HG02870 (cell line): ENCODE results near the gene GLB1L.
A peak's percentile ranks its signal among the peaks of the same experiment; 100 is the strongest.
"Not testable (repeated sequence)": the region's sequence is repeated elsewhere in the genome, so short reads cannot be mapped to it uniquely, and the experiment has no call there.

Experiments used
- ATAC-seq: cut with Tn5 transposase; IDR thresholded peaks from one replicate; pipeline ENCODE4 v1.9.1; 2021; ENCODE audit warnings: mild to moderate bottlenecking, moderate library complexity; ENCODE audit not compliant: unreplicated experiment

GLB1L gene

DNA sequence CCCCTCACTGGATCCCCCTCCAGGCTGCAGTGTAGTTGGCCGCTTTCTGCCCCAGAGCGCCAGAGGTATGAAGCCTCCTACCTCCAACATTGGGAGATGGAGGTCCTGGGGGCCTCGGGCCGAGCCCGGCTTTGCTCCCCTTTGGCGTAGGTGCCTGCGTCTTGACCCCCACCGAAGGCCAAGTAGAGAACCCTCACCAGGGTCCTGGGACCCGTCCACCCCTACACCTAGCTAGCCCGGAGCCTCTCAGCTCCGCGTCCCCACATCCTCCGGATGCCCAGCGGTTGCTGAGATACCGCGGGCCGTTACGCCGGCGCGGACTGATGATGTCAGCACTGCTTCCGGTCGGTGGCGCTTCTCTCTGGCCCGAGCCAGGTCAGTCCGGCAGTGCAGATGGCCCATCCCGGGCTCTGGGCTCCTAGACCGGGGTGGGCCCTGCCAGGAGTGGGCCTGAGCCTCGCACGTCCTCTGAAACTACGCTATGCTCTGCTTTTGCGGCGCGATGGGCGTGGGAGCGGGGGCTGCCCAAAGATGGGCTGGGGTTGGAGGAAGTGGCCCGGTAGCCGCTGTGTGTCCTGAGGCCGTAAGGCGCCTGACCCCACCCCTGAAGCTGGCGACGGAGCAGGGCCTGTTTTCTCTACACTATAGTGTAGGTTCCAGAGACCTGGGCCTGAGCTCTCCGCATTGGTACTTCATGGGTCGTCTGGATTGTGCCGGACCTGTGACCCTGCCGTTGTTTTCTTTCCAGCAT is at the start of gene GLB1L, which contains the start of gene STK16:
Gene GLB1L (minus strand): TSS at position 297 of the 751 bp plus-strand sequence. CDS start 1,871 bp downstream, outside the sequence.
Gene STK16 (plus strand): TSS at position 332 of the 751 bp plus-strand sequence. CDS start 521 bp downstream, outside the sequence.
- ATAC-seq, result peak; percentile 72

DNA sequence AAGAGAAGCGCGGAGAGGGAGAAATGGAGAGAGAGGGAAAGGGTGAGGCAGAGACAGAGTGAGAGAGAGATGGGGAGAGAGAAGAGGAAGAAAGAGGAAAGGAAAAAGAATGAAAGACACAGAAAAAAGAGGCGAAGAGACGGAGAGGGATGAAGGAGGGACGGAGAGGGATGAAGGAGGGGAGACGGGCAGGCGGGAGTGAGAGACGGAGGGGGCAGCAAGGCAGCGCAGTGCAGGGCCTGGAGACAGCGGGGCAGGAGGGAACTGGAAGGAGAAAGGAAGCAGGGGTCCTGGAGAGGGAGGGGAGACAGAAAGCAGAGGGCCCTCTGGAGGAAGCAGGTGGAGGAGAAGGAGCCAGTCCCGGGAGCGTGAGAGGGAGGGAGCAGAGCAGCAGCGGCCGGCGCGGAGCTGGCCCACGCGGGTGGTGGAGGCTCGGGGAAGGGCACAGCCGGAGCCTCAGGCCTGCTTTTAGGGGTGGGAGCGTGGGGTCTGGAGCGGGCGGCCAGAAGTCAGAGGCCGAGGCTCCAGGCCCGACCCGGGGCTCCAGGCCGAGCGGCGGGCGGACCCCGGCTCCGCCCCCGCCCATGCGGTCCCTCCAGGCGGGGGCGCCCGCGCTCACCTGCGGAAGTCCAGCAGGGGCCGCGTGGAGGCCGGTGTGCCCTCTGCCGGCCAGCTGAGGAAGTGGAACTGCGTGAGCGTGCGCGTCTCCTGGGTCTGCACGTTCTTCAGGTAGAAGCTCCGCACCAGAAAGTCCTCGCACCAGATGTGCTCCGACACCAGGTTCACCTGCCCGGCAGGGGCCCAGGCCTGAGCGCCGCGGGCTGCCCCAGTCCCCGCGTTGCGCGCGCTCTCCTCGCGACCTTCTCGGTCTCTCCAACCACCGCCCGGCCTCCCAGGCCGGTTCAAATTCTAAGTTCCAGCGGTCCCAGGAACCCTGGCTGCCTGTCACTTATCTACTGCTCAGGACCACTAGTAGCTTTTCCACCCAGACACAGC is 49.4 kb upstream of the GLB1L start:
- ATAC-seq, result peak; percentile 75

DNA sequence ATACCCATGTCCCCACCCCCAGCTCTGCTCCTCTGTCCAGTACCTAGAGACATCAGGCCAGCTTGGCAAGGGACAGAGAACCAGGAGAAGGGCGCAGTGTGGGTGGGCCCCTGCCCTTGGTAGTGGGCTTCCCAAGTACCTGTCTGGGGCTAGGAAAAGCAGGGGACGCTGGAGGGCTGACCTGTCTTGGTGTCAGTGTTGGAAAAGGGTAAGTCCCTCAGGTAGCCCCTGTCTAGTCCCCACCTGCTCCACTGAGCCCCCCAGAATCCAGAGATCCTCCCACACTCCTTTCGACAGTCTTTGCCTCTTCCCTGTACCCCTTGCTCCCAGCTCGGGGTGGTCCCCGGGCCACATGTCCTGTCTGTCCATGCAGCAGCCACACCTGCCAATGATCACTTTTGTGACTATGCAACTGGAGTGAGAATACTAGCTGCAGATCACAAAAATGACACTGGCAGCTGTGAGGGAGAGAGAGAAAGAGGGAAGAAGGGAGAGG is 48.5 kb upstream of the GLB1L start:
- no peak for ATAC-seq

DNA sequence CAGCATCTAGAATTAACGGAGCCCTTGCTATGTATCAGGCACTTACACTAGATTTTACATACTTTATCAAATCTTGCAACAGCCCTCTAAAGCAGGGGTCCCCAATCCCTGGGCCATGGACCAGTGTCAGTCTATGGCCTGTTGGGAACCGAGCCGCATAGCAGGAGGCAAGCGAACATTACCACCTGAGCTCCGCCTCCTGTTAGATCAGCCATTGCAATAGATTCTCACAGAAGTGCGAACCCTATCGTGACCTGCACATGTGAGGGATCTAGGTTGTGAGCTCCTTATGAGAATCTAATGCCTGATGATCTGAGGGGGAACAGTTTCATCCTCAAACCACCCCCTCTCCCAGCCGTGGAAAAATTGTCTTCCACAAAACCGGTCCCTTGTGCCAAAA is 47.4 kb upstream of the GLB1L start:
- ATAC-seq, result no peak

DNA sequence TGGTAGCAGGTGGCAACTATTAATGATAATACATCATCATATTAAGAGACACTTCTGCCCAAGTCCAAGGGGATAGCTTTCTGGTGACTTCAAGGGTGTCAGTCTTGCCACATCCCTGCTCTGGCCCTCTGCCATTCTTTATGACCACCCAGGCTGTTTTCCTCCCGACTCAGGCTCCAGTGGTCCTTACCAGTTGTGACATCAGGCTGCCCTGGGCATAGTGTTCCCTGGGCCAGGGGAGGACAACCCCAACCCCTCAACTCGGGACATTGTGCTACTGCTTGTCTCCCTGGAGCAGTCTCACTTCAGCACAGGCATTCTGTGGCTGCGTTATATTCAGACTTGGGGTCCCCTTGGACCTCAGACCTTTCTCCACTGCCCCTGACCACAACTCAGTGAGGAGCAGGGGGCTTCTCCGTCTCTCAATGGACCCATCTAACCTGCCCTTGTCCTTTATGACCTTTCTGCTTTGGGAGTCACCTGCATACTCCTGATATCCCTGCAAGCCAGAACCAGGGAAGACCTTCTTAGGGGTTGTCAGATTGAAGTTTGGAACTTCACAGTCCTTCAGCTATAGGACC is 46.8 kb upstream of the GLB1L start:
- no peak for ATAC-seq

DNA sequence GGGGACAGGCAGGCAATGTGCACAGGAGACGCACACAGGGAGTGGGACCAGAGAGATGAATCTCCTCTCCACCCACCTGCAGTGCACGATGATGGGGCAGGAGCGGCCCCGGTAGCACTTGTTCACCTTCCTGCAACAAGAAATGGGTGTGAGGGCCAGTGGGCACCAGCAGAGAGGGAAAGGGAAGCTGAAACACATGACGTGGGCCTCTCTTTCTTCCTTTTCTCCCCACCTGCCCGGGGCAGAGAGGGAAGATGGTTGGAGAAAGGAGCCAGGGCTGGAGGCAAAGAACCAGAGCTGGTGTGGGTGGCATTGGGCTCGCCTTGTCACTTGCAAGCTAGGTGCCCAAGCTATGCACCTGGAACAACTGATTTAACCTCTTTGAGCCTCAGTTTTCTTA is 46.1 kb upstream of the GLB1L start:
- ATAC-seq, result no peak

DNA sequence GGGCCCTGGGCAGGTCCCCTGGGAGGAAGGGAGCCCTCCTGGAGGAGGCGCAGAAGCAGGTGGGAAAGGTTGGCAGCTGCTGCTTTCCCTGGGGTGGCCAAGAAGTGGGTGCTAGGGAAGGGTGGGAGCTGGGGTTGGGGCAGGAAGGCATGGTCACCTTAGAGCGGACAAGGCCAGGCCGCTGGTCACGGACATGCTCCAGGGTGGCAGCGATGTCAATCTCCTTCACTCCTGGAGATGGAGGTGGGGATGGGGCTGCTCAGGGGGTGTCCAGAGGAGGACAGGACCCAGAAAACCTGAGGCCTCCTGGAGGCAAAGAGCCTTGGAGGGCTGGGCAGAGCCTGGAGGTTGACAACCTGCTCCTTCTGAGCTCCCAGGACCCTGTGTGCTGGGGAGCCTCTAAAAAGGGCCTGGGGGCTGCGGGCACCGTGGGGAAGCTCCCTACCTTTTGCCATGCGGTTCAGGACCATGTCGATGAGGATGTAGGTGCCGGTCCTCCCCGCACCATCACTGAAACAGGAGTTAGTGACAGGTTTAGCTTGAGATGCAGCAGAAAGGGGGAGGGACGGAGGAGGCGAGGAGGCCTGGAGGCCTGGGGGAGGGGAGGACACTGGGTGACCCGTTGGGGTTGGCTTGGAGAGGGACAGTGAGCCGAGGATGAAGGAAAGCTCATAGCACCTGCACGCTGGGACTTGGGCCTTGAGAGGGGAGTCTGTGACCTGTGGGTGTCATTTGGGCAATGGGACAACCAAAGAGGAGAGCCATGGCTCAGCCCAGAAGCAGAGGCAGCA is 45.3 kb upstream of the GLB1L start:
- no peak for ATAC-seq

DNA sequence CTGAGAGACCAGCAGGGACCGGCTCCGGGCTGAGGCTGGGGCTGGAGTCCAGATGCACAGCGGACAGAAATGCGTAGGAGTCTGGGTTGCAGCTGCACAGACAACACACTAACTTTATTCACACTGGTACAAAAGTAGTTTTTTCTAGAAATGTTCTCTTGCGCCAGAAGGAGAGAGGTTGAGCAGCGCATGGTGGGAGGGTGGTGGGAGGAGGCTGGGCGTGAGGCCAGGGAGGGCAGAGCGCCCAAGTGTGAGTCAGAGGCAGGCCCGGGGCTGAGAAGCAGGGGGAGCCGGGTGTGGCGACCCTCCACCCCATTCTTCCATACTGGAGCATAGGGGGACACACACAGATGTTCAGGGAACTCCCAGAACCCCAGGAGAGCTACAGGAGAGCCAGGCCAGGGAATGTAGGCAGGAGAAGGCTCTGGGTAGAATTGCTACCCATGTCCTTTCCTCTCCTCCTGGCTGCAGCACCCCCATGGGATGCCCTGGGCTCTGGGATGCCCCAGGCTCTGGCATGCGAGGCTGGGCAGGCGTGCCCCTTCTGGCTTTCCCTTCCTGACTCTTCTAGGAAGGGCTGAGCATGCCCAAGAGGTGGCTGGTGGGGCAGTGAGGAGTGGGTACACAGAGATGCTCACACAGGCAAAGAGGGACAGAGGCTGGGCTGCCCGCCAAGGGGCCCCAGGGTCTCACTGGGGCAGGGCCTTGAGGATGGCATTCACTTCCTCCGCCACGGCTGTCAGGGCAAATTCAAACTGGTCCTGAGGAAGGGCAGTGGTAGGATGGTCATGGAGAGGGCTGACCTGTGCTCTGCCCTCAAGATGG is 44.5 kb upstream of the GLB1L start:
- no peak for ATAC-seq

DNA sequence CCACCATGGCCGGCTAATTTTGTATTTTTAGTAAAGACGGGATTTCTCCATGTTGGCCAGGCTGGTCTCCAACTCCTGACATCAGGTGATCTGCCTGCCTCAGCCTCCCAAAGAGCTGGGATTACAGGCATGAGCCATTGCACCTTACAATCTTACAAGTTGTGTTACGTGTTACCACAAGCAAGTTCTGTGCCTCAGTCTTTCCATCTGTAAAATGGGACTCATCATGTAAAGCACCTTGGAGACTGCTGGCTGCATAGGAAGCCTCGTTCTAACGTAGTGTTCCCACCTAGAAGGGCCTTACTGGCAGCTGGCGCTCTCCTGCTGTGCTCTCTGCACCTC is 43.9 kb upstream of the GLB1L start:
- ATAC-seq, result no peak

DNA sequence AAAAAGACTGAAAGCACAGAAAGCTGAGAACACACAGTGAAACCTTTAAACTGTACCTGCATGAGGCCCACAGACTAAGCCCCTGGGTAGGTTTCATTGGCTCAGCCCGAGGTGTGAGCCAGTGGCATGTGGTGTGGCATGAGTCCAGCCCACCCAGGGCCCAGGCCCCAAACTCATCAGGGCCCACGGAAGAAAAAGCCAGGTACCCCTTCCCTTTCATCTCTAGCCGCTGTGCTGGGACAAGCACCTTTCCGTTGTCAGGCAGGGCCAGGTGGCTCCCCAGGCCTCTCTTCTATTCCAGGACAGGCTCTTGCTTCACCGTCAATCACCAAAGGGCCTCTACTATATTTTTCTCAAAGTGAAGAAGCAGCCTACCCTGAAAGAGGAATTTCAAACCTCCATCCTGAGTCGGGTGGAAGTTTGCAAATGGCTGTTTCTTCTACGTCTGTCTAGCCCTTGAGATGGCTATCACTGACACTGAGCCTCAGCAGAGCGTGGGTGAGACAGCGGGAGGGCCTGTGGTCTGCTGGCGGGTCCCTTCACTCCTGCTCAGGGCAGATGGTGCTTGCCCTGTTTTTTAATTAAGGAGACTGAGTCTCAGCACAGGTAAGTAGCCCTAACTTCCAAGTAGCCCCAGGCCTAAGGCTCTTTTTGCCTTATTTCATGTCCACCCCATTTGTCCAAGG is 42.5 kb upstream of the GLB1L start:
- no peak for ATAC-seq

DNA sequence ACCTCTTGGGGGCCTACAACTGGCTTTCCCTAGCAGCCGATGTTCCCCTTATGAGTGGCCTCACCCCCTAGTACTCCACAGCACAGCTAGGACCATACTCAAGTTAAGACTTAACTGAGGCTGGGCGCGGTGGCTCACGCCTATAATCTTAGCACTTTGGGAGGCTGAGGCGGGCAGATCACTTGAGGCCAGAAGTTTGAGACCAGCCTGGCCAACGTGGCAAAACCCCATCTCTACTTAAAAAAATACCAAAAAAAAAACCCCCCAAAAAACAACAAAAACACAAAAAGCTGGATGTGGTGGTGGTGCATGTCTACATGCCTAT is 41.8 kb upstream of the GLB1L start:
- ATAC-seq, result not testable (repeated sequence)

DNA sequence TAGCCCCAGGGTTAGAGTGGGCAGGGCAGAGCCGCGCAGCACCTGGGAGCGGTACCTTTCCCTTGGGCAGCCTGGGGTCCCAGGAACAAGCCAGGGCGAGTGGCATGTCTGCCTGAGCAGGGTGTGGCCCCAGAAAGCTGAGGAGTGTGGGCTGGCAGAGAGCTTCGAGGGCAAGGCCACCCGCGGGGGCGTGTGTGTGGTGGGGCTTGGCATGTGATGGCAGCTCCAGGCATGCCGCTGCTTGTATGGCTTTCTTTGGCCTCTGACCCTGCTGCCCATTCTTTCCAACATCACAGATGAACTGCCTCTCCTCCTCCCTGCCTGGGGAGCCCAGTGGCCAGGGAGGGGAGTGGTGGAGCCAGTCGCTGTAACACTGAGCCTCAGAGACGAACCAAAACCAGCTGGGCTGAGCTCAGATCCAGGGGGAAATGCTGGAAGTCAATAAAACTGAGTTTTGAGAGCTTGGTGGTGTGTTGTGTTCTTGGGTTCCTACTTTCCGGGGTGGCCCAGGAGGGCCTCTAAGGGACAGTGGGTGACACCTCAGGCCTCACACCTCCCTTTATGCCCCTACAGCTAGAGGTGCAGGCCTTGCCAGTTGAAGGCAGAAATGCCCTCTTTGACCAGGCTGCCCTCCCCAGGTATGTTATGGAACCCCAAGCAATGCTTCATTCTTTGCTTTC is 41.3 kb upstream of the GLB1L start:
- ATAC-seq, result no peak

DNA sequence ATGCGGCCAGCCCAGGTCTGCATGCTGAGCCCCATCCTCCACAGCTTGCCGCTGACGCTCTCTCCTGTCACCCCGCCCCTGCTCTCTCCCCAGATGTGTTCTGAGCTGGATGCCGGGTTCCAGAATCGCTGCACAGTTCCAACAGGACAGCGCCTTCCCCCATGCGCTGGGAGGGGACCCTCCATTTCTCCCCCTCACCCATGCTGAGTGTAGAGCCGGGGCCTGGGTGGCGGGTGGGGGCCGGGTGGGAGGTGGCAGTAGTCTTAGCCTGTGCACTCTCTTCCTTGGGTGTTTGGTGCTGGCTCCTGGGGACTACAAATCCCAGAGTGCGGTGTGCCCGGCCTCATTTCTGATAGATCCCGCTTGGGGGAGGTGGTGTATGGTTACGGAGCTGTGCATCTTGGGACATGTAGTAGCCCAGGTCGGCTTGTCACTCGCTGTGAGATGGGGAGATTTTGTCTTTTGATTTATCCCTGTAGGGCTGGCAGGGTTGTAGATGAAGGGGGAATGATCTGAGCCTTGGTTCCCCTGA is 40.7 kb upstream of the GLB1L start:
- ATAC-seq, result no peak

DNA sequence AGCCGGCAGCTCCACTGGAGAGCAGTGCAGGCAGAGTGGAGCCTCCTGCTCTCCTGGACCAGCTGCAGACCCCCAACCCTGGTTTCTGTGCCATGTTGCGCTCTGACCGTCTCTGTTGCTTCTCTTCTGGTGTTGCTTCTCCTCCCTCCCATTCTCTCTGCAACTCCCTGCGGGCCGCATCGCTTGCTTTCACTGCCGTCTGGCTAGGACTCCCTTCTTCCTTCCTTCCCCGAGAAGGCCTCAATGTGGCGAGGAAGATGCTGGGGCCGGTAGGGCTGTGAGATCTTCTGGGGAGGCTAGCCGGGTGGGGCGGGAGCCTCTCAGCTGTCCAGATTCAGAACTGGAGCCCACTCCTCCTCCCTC is 40.1 kb upstream of the GLB1L start:
- ATAC-seq, result no peak

DNA sequence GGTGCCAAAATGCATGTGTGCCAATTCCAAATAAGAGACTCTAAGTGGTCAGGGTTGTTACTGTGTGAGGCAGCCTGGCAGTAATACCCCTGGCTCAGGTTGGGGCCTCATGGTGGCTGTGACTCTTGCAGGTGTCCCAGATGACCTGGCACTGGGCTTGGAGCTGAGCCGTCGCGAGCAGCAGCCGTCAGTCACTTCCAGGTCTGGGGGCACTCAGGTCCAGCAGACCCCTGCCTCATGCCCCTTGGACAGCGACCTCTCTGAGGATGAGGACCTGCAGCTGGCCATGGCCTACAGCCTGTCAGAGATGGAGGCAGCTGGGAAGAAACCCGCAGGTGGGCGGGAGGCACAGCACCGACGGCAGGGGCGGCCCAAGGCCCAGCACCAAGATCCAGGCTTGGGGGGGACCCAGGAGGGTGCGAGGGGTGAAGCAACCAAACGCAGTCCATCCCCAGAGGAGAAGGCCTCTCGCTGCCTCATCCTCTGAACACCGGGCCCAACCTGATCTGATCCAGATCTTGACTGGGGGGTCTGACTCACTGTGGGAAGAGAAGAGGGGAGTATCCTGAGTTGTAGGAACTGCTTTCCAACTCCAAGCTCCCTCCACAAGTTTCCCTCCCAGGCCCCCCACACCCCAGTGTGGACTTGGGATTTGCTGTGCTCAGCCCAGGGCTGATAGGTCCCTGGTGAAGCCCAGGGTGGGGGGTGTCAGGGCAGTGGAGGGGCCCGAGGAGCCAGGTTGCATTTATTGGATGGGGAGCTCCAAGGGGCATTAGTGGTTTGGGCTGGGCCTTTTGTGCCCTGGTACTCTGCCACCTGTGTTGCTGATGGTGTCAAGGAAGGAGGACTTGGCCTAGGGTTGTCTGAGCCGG is 39.5 kb upstream of the GLB1L start:
- no peak for ATAC-seq

DNA sequence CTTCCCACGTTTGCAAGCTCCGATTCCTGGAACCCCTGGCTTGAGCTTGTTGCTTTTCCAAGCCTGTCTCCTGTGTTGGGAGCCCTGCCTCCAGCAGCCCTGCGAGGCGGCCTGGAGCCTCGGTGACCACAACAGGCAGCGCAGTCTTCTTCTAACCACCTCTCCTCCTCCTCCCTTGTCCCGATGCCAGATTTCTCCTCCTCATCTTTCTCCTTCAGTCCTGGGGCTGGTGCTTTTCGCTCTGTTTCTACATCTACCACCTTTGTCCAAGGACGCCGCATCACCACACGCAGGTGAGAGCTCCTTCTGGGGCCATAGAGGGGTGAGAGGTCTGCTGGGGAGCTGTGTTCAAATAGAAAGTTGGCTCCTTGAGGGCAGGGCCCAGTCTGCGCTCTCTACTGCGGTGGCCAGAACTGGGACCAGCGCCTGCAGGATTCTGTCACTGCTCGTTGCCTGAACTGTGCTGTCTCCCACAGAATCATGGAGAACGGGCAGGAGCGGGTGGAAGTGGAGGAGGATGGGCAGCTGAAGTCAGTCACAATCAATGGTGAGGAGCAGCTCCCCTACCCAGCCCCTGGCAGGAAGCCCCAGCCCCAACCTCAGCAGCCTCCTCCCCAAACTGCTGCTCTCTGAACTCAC is 37.8 kb upstream of the GLB1L start:
- ATAC-seq, result no peak

DNA sequence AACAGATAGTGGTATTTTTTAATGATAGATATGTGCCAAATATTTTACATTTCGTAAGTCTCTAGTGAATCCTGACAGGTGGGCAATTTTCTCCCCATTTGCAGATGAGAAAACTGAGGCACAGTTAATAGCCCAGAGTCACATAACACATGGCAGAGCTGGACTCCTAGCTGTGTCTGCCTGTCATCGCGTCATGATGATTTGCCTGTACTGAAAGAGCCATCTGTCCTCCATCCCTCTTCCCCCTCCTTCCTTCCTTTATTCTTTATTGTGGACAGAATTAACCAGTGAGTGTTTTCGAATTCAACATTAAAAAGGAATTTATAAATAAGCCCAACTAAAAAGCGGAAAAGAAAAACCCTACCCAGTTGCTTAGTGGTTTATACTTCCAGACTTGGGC is 37.1 kb upstream of the GLB1L start:
- no peak for ATAC-seq
